ENCODE data around the gene MUC5B.

Gene MUC5B

GRCh38 chr11:1267441-1268100, 44.7 kb downstream of the MUC5B start:
- DNase-seq (ENCODE audit: low read depth) = no peak

- no peak for DNase-seq (ENCODE audit: low read depth)
These were observed 47.1 kb downstream of the MUC5B start for GRCh38 chr11:1269957-1270356.

- no peak for DNase-seq (ENCODE audit: low read depth)
These were observed 47.6 kb downstream of the MUC5B start for GRCh38 chr11:1270476-1270875.

- DNase-seq (ENCODE audit: low read depth) = no peak
These were observed 48.1 kb downstream of the MUC5B start for GRCh38 chr11:1271002-1271401.

- no peak for DNase-seq (ENCODE audit: low read depth)
These were observed 48.5 kb downstream of the MUC5B start for GRCh38 chr11:1271406-1271805.

GRCh38 chr11:1271927-1272326, 49.1 kb downstream of the MUC5B start:
- no peak for DNase-seq (ENCODE audit: low read depth)

GRCh38 chr11:1272531-1272930, 49.7 kb downstream of the MUC5B start:
- DNase-seq (ENCODE audit: low read depth) = no peak

GRCh38 chr11:1274501-1274900, 51.6 kb downstream of the MUC5B start:
- DNase-seq (ENCODE audit: low read depth) = no peak

- no peak for DNase-seq (ENCODE audit: low read depth)
These were observed 52.2 kb downstream of the MUC5B start for GRCh38 chr11:1275021-1275420.

GRCh38 chr11:1276041-1276790, 53.4 kb downstream of the MUC5B start:
- no peak for DNase-seq (ENCODE audit: low read depth)

- DNase-seq (ENCODE audit: low read depth) = no peak
These were observed 54.2 kb downstream of the MUC5B start for GRCh38 chr11:1276866-1277615.

GRCh38 chr11:1277936-1278512, 55.2 kb downstream of the MUC5B start:
- DNase-seq (ENCODE audit: low read depth) = no peak

- no peak for DNase-seq (ENCODE audit: low read depth)
These were observed 56.2 kb downstream of the MUC5B start for GRCh38 chr11:1278766-1279673.

GRCh38 chr11:1279674-1280055, 56.8 kb downstream of the MUC5B start:
- DNase-seq (ENCODE audit: low read depth) = no peak

GRCh38 chr11:1280116-1281035, 57.5 kb downstream of the MUC5B start:
- no peak for DNase-seq (ENCODE audit: low read depth)

GRCh38 chr11:1281326-1281973, 58.6 kb downstream of the MUC5B start:
- no peak for DNase-seq (ENCODE audit: low read depth)

GRCh38 chr11:1281974-1282365, 59.1 kb downstream of the MUC5B start:
- no peak for DNase-seq (ENCODE audit: low read depth)

GRCh38 chr11:1283091-1283511, 60.2 kb downstream of the MUC5B start:
- DNase-seq (ENCODE audit: low read depth) = no peak

GRCh38 chr11:1283906-1284305, 61.0 kb downstream of the MUC5B start:
- DNase-seq (ENCODE audit: low read depth) = no peak

- DNase-seq (ENCODE audit: low read depth) = no peak
These were observed 62.5 kb downstream of the MUC5B start for GRCh38 chr11:1285316-1285744.
